Motor neuron (in vitro differentiated cells): ENCODE measurements around the gene ZNF778. TPM values are rescaled to one million over a fixed set of nuclear protein-coding genes. Genes with fewer than 3 reads are reported as not detected.
"Not testable (repeated sequence)": the region's sequence is repeated elsewhere in the genome, so short reads cannot be mapped to it uniquely, and the experiment has no call there.

Source experiments
- ATAC-seq, 8 experiments: fragments of 200-7000 bp; cut with Tn5 transposase; replicated peaks in 6 of 8; 2 replicates each; pipeline ENCODE4 v1.8.0; 2021; ENCODE audit warnings: mild to moderate bottlenecking in 8 of 8, moderate library complexity in 8 of 8
- H3K27ac ChIP-seq, 2 donors: fragments of 250-450 bp; sonication (Bioruptor Pico); 2 replicates each; pipeline ENCODE4 v1.9.0; 2021; ENCODE audit warnings: antibody characterized with exemption in 2 of 2, mild to moderate bottlenecking in 2 of 2, moderate library complexity in 1 of 2
- H3K4me1 ChIP-seq, 2 donors: fragments of 250-450 bp; sonication (Bioruptor Pico); replicated peaks in 1 of 2; 2 replicates each; pipeline ENCODE4 v1.6.1; 2021; ENCODE audit warnings: antibody characterized with exemption in 2 of 2, mild to moderate bottlenecking in 2 of 2, moderate library complexity in 1 of 2
- H3K4me3 ChIP-seq, 5 donors: fragments of 250-450 bp; sonication (Bioruptor Pico); 2 replicates each; pipeline ENCODE4 v1.9.0; 2021; ENCODE audit warnings: antibody characterized with exemption in 5 of 5, mild to moderate bottlenecking in 5 of 5, moderate library complexity in 4 of 5
- WGBS, 10 experiments: fragments of 450-650 bp; shearing (Covaris generic); methylation state at CpG; one replicate each; pipeline ENCODE4 v1.0.0; 2022; 5-methylcytosine and 5-hydroxymethylcytosine counted together
- in situ Hi-C, 9 experiments: fragments of 400-800 bp; cut with MboI; loops; one replicate each; pipeline ENCODE4 v1.15.0; 2021; ENCODE audit warnings: low sequenced_read_pairs in 9 of 9, low pct_unique_long_range_greater_than_20kb in 2 of 9; ENCODE audit not compliant: unreplicated experiment in 9 of 9
- total RNA-seq, 8 experiments: library from RNA; unstranded; fragments of 300-600 nt; gene quantifications; 2 replicates each; pipeline versions ENCODE4 v1.2.3 to v1.2.4, GENCODE V29; 2022

Gene ZNF778
- total RNA-seq, 8 experiments from 2014 or later: 6.8 to 14.7 (median 9.0) TPM

DNA sequence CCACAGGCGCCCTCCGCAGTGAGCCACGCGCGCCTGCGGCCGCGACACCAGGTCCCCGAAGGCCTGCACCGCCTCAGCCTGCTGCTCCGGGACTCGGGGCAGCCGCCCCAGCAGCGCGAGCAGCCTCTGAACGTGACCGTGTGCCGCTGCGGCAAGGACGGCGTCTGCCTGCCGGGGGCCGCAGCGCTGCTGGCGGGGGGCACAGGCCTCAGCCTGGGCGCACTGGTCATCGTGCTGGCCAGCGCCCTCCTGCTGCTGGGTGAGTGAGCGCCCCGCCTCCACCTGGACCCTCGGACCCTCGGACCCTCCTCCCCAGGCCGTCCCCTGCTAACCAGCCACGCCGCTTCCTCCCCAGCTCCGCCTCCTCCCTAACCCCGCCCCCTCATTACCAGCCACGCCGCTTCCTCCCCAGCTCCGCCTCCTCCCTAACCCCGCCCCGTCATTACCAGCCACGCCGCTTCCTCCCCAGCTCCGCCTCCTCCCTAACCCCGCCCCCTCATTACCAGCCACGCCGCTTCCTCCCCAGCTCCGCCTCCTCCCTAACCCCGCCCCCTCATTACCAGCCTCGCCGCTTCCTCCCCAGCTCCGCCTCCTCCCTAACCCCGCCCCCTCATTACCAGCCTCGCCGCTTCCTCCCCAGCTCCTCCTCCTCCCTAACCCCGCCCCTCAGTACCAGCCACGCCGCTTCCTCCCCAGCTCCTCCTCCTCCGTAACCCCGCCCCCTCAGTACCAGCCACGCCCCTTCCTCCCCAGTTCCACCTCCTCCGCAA, 25.1 kb upstream of the ZNF778 start:
- WGBS, 10 experiments: 0 to 6% methylated on average over 3 to 5 of the region's 63 CpGs; no CpG with 5 or more reads in 8 of the 10 experiments

DNA sequence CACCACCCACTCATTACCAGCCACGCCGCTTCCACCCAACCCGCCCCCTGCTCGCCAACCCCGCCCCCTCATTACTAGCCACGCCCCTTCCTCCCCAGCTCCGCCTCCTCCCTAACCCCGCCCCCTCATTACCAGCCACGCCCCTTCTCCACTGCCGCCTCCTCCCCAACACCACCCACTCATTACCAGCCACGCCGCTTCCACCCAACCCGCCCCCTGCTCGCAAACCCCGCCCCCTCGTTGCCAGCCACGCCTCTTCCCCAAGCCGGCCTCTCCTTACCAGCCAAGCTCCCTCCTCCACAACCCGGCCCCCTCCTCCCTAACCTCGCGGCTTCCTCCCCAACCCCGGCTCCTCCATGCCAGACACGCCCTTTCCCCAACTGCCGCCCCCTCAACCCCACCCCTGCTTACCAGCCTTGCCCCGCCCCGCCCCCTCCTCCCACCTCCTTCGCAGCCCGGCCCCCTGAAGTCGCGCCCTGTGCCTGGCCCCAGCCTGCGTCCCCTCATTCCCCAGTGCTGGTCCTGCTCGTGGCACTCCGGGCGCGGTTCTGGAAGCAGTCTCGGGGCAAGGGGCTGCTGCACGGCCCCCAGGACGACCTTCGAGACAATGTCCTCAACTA, 24.4 kb upstream of the ZNF778 start:
- no CpG with 5 or more reads among the region's 39 CpGs for WGBS, 10 experiments
- no peak overlapping the region for H3K27ac ChIP-seq
- H3K4me1 ChIP-seq: peaks cover 4 to 8% of the 10 kb centered on the region in 2 donors
- no peak overlapping the region for H3K4me3 ChIP-seq
- ATAC-seq: peak; percentile 14 to 70 (median 40)
- in situ Hi-C loops: no loop called here

More for the DNA sequence above, 25.1 kb upstream of the ZNF778 start:
- peak overlapping the region; percentile 18 to 42 (median 30) for H3K4me3 ChIP-seq
- in situ Hi-C loops, H3K4me1 ChIP-seq, H3K27ac ChIP-seq: not testable (repeated sequence)
- ATAC-seq: peak; percentile 15 to 74 (median 69)

DNA sequence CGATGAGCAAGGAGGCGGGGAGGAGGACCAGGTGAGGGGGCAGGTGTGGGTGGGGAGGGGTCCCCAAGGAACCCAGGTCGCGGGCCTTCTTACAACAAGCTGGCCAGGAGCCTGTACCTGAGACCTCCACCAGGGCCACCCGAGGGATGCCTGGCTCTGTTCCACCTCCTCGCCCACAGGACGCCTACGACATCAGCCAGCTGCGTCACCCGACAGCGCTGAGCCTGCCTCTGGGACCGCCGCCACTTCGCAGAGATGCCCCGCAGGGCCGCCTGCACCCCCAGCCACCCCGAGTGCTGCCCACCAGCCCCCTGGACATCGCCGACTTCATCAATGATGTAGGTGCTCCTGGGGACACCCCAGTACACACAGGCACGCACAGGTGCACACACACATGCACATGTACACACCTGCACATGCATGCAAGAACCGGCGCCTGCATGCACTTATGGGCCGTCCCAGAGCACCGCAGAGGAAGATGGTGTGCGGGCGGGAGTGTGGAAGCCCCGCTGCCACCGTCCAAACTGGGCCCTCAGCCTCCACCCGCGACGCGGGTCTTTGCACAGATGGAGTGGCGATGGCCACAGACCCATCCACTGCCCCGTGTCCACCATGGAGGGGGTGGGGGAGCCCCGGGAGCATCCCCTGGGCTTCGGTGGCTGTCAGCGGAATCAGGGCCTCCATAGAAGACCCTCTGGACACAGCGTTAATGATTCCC, 23.8 kb upstream of the ZNF778 start:
- peak in 2 of 8 experiments; percentile 1 to 7 for ATAC-seq
- Histone ChIP-seq H3K4me1 (peaks cover 4 to 8% of the 10 kb centered on the region in 2 donors), H3K4me3 (no peak overlapping the region), H3K27ac (no peak overlapping the region)
- in situ Hi-C loops: no loop called here
- WGBS, 10 experiments: 57 to 100% (median 100%) methylated on average over 1 to 4 of the region's 38 CpGs; no CpG with 5 or more reads in 7 of the 10 experiments

DNA sequence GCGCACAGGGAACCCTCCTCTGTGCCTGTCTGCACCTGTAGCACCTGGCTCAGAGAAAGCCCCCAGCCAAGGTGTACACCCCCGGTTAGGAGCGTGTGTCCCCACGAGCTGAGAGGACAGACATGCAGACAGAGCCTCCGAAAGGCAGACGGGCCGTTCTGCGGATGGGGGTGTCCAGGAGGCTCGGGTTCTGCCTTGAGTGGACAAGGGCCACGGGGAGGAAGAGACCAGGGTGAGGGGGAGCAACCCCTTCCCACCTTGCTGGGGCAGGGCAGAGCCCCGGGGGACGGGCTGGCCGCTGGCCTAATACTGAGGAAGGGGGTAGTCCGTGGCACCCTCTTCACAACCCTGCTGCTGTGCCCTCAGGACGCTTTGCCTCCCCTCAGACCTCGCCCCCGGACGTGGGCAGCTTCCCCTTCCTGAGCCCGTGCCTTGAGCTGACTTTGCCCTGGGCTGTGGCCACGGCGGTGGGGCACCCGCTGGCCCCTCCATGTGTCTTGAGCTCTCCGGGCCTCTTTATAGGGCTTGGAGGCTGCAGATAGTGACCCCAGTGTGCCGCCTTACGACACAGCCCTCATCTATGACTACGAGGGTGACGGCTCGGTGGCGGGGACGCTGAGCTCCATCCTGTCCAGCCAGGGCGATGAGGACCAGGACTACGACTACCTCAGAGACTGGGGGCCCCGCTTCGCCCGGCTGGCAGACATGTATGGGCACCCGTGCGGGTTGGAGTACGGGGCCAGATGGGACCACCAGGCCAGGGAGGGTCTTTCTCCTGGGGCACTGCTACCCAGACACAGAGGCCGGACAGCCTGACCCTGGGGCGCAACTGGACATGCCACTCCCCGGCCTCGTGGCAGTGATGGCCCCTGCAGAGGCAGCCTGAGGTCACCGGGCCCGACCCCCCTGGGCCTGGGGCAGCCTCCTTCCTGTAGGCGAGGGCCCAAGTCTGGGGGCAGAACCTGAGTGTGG, 22.9 kb upstream of the ZNF778 start:
- ATAC-seq: no peak
- 80 to 91% (median 80%) methylated on average over 1 to 7 of the region's 45 CpGs; no CpG with 5 or more reads in 7 of the 10 experiments for WGBS, 10 experiments
- no peak overlapping the region for H3K27ac ChIP-seq
- H3K4me3 ChIP-seq: no peak overlapping the region
- H3K4me1 ChIP-seq: peaks cover 4 to 8% of the 10 kb centered on the region in 2 donors
- in situ Hi-C loops: no loop called here

DNA sequence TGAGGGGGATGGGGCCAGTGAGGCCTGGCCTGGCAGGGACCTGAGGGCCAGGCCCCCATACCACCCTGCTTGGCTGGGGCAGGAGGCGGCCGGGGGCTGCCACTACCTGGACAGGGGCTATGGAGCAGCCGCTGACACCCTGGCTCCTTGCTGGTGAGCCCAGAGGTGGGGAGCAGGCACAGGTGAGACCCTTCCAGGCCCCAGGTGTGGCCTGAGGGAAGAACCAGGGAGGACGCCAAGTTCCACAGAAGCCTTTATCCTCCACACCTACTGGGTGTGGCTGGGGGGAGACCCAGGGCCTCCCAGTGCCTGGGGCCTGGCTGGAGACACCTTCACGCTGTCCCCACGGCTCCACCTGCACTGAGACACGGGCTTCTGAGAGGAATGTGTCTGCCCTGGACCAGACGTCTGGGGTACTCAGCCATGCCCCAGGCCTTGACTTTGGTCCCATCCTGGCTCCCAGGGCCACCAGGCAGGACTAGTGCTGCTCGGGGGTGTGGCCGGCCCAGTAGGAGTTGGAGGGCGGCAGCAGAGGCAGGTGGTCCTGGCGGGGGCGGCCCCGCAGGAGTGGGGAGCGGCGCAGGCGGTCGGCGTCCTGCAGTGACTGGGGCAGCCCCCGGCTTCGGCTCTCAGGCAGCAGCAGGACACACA, 21.9 kb upstream of the ZNF778 start:
- Histone ChIP-seq H3K27ac (no peak overlapping the region), H3K4me3 (no peak overlapping the region), H3K4me1 (peaks cover 4 to 13% of the 10 kb centered on the region in 2 donors)
- 80 to 100% methylated on average over 1 to 2 of the region's 21 CpGs; no CpG with 5 or more reads in 8 of the 10 experiments for WGBS, 10 experiments
- ATAC-seq: no peak
- in situ Hi-C loops: no loop called here

DNA sequence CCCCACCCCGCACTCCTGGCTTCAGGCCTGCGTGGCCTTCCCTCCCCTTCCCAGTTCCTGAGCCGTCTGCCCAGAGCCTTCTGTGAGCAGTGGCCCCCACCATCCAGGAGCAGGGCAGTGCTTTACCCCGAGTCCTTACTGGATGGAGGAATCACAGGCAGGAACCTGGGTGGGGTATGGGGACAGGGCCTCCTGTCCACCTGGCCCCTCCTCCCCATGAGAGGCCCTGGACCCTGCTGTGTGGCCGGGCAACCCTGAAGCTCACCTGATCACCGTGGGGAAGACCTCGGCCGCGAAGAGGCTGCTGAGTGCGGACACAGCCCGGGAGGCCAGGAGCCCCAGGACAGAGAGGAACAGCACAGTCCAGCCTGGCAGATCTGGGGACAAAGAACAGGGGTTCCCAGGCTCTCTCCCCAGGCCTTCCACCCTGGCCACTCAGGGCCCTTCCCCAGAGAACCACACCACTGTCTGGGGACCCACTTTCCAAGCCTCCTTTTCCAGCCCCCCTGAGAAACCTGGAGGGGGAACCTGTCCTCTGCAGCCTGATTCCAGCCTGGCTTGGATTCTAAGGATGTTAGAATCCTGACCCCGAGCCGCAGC, 20.4 kb upstream of the ZNF778 start:
- 60 to 82% (median 71%) methylated on average over 1 to 4 of the region's 13 CpGs; no CpG with 5 or more reads in 5 of the 10 experiments for WGBS, 10 experiments
- peaks cover 0 to 5% of the 10 kb centered on the region in 2 donors for H3K4me1 ChIP-seq
- no peak for ATAC-seq
- no peak overlapping the region for H3K27ac ChIP-seq
- in situ Hi-C loops: no loop called here
- no peak overlapping the region for H3K4me3 ChIP-seq

DNA sequence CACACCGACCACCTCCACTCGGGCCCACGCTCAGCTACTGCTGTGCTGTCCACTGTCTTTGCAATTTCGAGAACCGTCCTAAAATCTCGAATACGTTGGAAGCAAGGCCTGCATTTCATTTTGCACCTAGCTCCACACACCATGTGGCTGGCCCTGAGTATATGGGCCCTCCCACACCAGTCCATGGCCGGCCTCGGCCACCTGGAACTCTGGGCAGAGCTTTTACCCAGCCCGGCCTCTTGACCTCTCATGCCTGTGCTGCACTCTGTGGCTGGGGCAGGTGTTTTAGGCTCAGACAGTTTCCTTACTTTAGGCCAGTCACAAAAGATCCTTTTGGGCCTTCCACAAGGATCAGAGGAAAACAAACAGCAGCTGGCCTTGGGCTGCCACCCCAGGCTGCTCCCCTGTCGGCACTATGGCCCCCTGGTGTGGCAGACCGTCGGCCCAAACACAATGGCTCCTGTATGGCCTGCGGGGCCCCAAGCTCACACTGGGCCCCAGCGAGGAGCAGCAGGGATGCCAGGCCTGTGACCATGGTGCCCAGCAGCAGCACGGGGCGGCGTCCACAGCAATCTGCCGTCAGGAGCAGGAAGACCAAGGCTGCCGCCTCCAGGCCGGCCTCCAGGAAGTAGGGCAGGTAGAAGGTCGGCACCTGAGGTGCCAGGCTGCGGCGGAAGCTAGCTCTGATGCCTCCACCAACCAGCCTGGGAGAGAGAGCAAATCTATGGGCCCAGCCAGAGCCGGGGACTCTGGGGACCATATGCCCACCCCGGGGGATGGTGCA, 19.7 kb upstream of the ZNF778 start:
- H3K4me1 ChIP-seq: peaks cover 0 to 5% of the 10 kb centered on the region in 2 donors
- H3K4me3 ChIP-seq: no peak overlapping the region
- ATAC-seq: peak in 1 of 8 experiments; percentile 4
- no peak overlapping the region for H3K27ac ChIP-seq
- in situ Hi-C loops: no loop called here
- WGBS, 10 experiments: 40 to 100% (median 85%) methylated on average over 1 to 15 of the region's 26 CpGs; no CpG with 5 or more reads in 6 of the 10 experiments

DNA sequence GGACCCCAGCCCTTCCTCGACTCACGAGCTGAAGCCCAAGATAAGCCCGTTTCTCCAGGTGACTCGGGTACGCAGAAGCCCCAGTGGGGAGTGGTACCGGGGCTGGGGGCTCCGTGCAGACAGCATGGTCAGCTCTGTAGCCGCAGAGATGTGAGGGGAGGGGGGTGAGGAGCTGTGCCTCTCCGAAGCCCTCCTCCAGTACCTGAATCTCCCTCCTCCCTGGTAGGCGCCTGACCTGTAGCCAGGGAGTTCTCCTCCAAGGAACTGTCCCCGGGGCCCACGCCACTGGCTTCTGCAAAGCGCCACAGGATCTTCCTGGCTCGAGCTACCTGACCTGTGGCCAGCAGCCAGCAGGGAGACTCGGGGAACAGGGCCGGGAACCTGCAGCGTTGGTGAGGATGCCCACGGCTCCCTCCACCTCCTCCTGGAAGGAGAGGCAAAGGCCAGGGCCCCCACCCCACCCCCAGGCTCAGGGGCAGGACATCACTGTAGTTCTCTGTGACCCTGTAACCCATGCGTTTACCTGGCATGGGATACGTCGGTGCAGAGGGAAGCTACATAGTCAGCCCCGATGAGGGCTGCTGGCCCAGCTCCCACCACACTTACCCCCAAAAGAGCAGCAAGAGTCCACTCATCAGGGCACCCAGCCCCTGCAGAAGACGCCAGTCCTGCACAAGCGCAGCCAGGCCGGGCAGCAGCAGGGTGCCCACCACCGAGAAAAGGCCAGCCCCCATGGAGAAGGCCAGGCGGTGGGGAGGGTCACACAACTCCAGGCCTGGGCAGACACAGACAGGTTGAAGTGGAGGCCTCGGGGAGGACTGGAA, 18.9 kb upstream of the ZNF778 start:
- Histone ChIP-seq H3K4me3 (no peak overlapping the region), H3K4me1 (peaks cover 0 to 5% of the 10 kb centered on the region in 2 donors), H3K27ac (no peak overlapping the region)
- ATAC-seq: no peak
- 67 to 91% (median 75%) methylated on average over 1 to 5 of the region's 28 CpGs; no CpG with 5 or more reads in 6 of the 10 experiments for WGBS, 10 experiments
- in situ Hi-C loops: no loop called here

DNA sequence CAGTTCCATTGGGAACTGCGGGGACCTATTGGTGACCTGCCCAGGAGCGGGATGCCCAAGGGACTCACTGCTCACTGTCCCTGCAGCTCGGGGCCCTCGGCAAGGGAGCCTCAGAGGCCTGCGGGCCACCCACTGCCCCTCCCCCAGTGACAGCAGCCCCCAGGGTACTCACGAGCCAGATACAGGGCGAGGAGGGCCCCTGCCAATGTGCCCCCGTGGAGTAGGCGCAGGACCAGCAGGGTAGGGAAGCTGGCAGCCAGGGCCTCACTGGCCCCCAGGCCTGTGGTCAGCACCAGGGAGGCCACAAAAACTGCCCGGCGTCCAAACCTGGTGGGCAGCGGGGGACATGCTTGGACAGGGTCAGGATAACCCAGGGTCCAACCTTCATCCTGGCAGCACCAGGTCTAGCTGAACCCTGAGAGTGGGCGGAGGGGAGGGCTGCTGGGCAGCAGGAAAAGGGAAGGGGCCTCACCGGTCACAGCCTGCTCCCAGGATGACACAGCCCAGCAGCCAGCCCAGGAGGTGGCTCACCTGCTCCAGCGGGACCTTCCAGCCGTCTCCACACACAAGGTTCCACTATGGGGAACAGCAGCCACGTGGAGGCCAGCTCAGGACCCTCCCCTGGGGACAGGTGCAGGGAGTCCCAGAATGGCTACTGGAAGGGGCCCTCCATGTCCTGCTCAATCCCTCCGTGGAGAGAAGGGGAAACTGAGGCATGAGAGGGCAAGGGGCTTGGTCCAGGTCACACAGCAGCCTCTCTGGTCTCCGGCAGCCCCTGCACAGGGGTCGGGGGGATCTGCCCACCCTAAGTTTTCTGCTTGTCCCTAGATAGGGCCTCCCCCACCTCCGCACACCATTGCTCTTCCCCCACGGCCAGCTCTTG, 18.0 kb upstream of the ZNF778 start:
- H3K4me1 ChIP-seq: peaks cover 0 to 5% of the 10 kb centered on the region in 2 donors
- 60 to 65% methylated on average over 1 to 4 of the region's 22 CpGs; no CpG with 5 or more reads in 8 of the 10 experiments for WGBS, 10 experiments
- H3K4me3 ChIP-seq: no peak overlapping the region
- no peak overlapping the region for H3K27ac ChIP-seq
- no peak for ATAC-seq
- in situ Hi-C loops: loop anchor here in 2 of 9 experiments (25.0 kb wide), 2 partner anchors 262 to 462 kb away; no protein-coding TSS in a partner anchor
